Endodermal cell (in vitro differentiated cells): ENCODE measurements around the gene AATF. TPM values are rescaled to one million over a fixed set of nuclear protein-coding genes. Genes with fewer than 3 reads are reported as not detected.

Source experiments
- DNase-seq: peaks from one replicate; pipeline ENCODE4 v3.0.0-alpha.2; 2017
- H3K27ac ChIP-seq: 2 replicates; pipeline ENCODE4 v1.5.1; 2013; ENCODE audit warnings: mild to moderate bottlenecking, low read depth, low read length, moderate library complexity
- H3K27me3 ChIP-seq: 2 replicates; pipeline ENCODE4 v1.6.1; 2013; ENCODE audit warnings: mild to moderate bottlenecking, low read length, moderate library complexity; ENCODE audit not compliant: insufficient read depth, control insufficient read depth, poor library complexity, severe bottlenecking
- H3K36me3 ChIP-seq: 2 replicates; pipeline ENCODE4 v1.7.0; 2013; ENCODE audit warnings: mild to moderate bottlenecking, low read length, moderate library complexity; ENCODE audit not compliant: control insufficient read depth, insufficient read depth
- H3K4me1 ChIP-seq: one replicate; pipeline ENCODE4 v1.7.0; 2013; ENCODE audit warnings: low read length; ENCODE audit not compliant: control insufficient read depth, insufficient read depth
- H3K4me3 ChIP-seq: 2 replicates; pipeline ENCODE4 v1.5.1; 2013; ENCODE audit warnings: mild to moderate bottlenecking, low read length, moderate library complexity
- H3K9ac ChIP-seq: 2 replicates; pipeline ENCODE4 v1.6.1; 2013; ENCODE audit warnings: mild to moderate bottlenecking, low read length, moderate library complexity; ENCODE audit not compliant: poor library complexity, severe bottlenecking; ENCODE audit errors: extremely low read depth
- H3K9me3 ChIP-seq: 2 replicates; pipeline ENCODE4 v1.6.1; 2013; ENCODE audit warnings: mild to moderate bottlenecking, low read length, moderate library complexity; ENCODE audit not compliant: control insufficient read depth
- H3K27ac Mint-ChIP-seq: 2 replicates; pipeline ENCODE4 v1.8.0; 2020; ENCODE audit warnings: mixed read lengths
- H3K27me3 Mint-ChIP-seq: 2 replicates; pipeline ENCODE4 v1.8.0; 2021; ENCODE audit warnings: mild to moderate bottlenecking, mixed read lengths; ENCODE audit not compliant: insufficient read depth
- H3K36me3 Mint-ChIP-seq: 2 replicates; pipeline ENCODE4 v1.8.0; 2020; ENCODE audit warnings: low read depth, mixed read lengths
- H3K4me1 Mint-ChIP-seq: 2 replicates; pipeline ENCODE4 v1.8.0; 2020; ENCODE audit warnings: mixed read lengths
- H3K4me3 Mint-ChIP-seq: 2 replicates; pipeline ENCODE4 v1.8.0; 2020; ENCODE audit warnings: mild to moderate bottlenecking, moderate library complexity, mixed read lengths
- H3K9me3 Mint-ChIP-seq: 2 replicates; pipeline ENCODE4 v1.8.0; 2020; ENCODE audit warnings: mild to moderate bottlenecking, mixed read lengths
- CTCF ChIP-seq: fragments of 200-600 bp; sonication (generic); conservative IDR thresholded peaks from 2 replicates; pipeline ENCODE4 v1.5.0; 2021; ENCODE audit warnings: antibody characterized with exemption, mild to moderate bottlenecking
- WGBS, 2 experiments: methylation state at CpG; one replicate each; pipeline versions ENCODE4 v1.1.5 to v1.1.7; 2013; ENCODE audit warnings: missing lambda C conversion rate in 2 of 2, mixed read lengths in 1 of 2; ENCODE audit not compliant: insufficient coverage in 1 of 2, insufficient read length in 1 of 2; 5-methylcytosine and 5-hydroxymethylcytosine counted together
- total RNA-seq, 2 donors: library from RNA; stranded (reverse); fragmentation: NEBNext Ultra II Directional in 1 of 2; extraction: Animal tissue kit (Norgen Biotek cat#: 25700) in 1 of 2; gene quantifications; 2 replicates in 1 of 2; 3 replicates in 1 of 2; pipeline ENCODE4 v1.2.1, GENCODE V29; 2021

AATF gene
- total RNA-seq, 2 donors from 2014 or later: 90.7 TPM

- no peak for DNase-seq
- Mint-ChIP-seq H3K27me3 (no peaks in the 10 kb centered on the region), H3K27ac (no peak overlapping the region), H3K4me3 (no peak overlapping the region), H3K4me1 (peaks cover 22% of the 10 kb centered on the region), H3K9me3 (no peaks in the 10 kb centered on the region), H3K36me3 (peaks cover 28% of the 10 kb centered on the region)
- Histone ChIP-seq H3K9ac (no peak overlapping the region), H3K27me3 (no peaks in the 10 kb centered on the region), H3K4me3 (no peak overlapping the region), H3K27ac (no peak overlapping the region), H3K4me1 (peaks cover 5% of the 10 kb centered on the region), H3K36me3 (peaks cover 50% of the 10 kb centered on the region), H3K9me3 (peaks cover 12% of the 10 kb centered on the region)
- WGBS, 2 experiments: 68 to 93% methylated on average over 3 of the region's 3 CpGs
- no peak for TF ChIP-seq CTCF
These were observed 70.5 kb downstream of the AATF start for GRCh38 chr17:37019117-37019740.

- Mint-ChIP-seq H3K36me3 (peaks cover 30% of the 10 kb centered on the region), H3K9me3 (no peaks in the 10 kb centered on the region), H3K27me3 (no peaks in the 10 kb centered on the region), H3K4me3 (no peak overlapping the region), H3K4me1 (peaks cover 22% of the 10 kb centered on the region), H3K27ac (no peak overlapping the region)
- DNase-seq: no peak
- TF ChIP-seq CTCF: no peak
- no peak overlapping the region for H3K9ac ChIP-seq
- H3K36me3 ChIP-seq: peaks cover 49% of the 10 kb centered on the region
- H3K27me3 ChIP-seq: no peaks in the 10 kb centered on the region
- WGBS, 2 experiments: 93 to 100% methylated on average over 2 to 3 of the region's 4 CpGs
- H3K4me3 ChIP-seq: no peak overlapping the region
- no peak overlapping the region for H3K27ac ChIP-seq
- H3K4me1 ChIP-seq: peaks cover 5% of the 10 kb centered on the region
- H3K9me3 ChIP-seq: peaks cover 7% of the 10 kb centered on the region
These were observed 71.0 kb downstream of the AATF start for GRCh38 chr17:37019741-37020129.

- Mint-ChIP-seq H3K4me1 (peaks cover 8% of the 10 kb centered on the region), H3K27me3 (no peaks in the 10 kb centered on the region), H3K9me3 (no peaks in the 10 kb centered on the region), H3K36me3 (peaks cover 36% of the 10 kb centered on the region), H3K4me3 (no peak overlapping the region), H3K27ac (peak overlapping the region; percentile 2)
- no peak overlapping the region for H3K9ac ChIP-seq
- H3K36me3 ChIP-seq: peaks cover 58% of the 10 kb centered on the region
- no peaks in the 10 kb centered on the region for H3K27me3 ChIP-seq
- no peak overlapping the region for H3K27ac ChIP-seq
- H3K9me3 ChIP-seq: no peaks in the 10 kb centered on the region
- no peaks in the 10 kb centered on the region for H3K4me1 ChIP-seq
- DNase-seq: no peak
- no peak for TF ChIP-seq CTCF
- no peak overlapping the region for H3K4me3 ChIP-seq
- WGBS, 2 experiments: 88 to 92% methylated on average over 3 of the region's 3 CpGs
These were observed 75.5 kb downstream of the AATF start for GRCh38 chr17:37024181-37024637.
